Measurements from ENCODE around the gene PLCG1. TPM values are rescaled to one million over a fixed set of nuclear protein-coding genes. Genes with fewer than 3 reads are reported as not detected.

Gene PLCG1
- total and polyA plus RNA-seq, 2 of the 8 experiments (the other 6 are each of a cell fraction or from before 2014, with no cell fraction given) = 103 to 154 TPM

DNA sequence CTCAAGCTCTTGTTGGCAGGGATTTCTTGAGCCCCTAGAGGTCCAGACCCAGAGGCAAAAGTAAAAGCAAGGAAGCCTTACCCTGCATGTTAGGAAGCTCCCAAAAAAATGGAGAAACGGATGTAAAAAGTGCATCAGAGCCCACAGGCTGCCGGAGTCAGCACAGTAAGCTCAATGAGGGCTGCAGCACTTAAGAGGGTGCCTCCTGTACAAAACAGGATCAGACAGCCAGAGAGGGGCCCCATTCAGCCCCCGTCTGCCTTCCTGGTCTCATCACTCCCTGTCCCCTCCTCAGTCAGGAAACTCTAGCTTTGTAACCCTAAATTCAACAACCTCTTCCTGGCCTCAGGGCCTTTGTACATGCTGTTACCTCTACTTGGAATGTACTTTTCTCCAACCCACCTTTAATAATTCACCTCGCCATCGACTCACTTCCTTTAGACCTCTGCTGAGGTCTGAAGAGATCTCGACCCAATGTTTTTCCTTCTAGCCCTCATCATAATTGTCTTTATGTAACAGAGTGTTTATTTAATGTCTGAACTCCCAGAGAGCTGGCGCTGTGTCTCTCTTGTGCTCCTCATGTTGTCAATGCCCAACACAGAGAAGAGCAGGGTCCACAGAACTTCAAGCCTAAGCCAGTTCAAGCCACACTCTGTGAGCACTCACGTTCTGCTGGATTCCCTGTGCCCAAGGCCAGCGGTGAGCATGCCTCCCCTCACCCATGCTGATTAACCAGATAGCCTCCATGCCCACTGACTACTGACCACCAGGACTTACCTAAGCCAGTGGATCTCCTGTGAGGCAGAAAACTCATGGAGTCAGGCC lies 2.8 kb upstream of the PLCG1 start:
- Histone ChIP-seq H2BK20ac (ENCODE audit: low read length) (peak overlapping the region; percentile 37; the same call in 1 of the 2 replicates), H3K4ac (replicated peaks; ENCODE audit: insufficient read length, low read depth, low read length) (no peak overlapping the region), H3K4me2 (ENCODE audit: insufficient read depth in 1 of 2, low read depth in 2 of 2, low read length in 2 of 2) (no peak overlapping the region), H3K23me2 (ENCODE audit: low read depth, low read length) (peaks cover 13% of the 10 kb centered on the region; the same call in 1 of the 2 replicates), H4K91ac (replicated peaks; ENCODE audit: insufficient read length, low read length) (no peak overlapping the region), H4K20me1 (replicated peaks in 1 of 2; ENCODE audit: control insufficient read depth in 1 of 2, insufficient read depth in 2 of 2, low read length in 2 of 2) (peaks cover 0 to 4% of the 10 kb centered on the region in 2 experiments), H3K23ac (ENCODE audit: insufficient read length) (no peak overlapping the region), H2AK5ac (ENCODE audit: low read depth, low read length) (no peak overlapping the region), H2BK12ac (ENCODE audit: low read depth, low read length) (no peak overlapping the region; the same call in 1 of the 2 replicates), H4K8ac (ENCODE audit: extremely low read depth, insufficient read depth, low read length) (no peak overlapping the region), H3K56ac (replicated peaks; ENCODE audit: insufficient read length, low read depth, low read length) (no peak overlapping the region), H3K9ac (replicated peaks in 1 of 4; ENCODE audit: extremely low read depth in 1 of 4, low read depth in 3 of 4, low read length in 3 of 4) (no peak overlapping the region), H2BK15ac (ENCODE audit: low read length) (peak overlapping the region; percentile 50; the same call in 1 of the 2 replicates), H3K27me3 (replicated peaks in 1 of 4; ENCODE audit: control insufficient read depth in 3 of 4, extremely low read depth in 1 of 4, insufficient read depth in 3 of 4, low read length in 3 of 4) (peaks cover 0 to 9% (median 2%) of the 10 kb centered on the region in 4 experiments; a peak in 3 of 7 replicates), H2BK5ac (ENCODE audit: low read depth, low read length) (no peak overlapping the region), H3K4me1 (replicated peaks in 1 of 4; ENCODE audit: control insufficient read depth in 3 of 4, insufficient read depth in 4 of 4, low read length in 3 of 4) (peaks cover 11 to 23% (median 16%) of the 10 kb centered on the region in 4 experiments), H3K27ac (ENCODE audit: low read depth, low read length) (no peak overlapping the region), H3K36me3 (ENCODE audit: control insufficient read depth in 2 of 4, insufficient read depth in 4 of 4, low read length in 3 of 4) (no peaks in the 10 kb centered on the region), H2AFZ (ENCODE audit: low read length) (no peak overlapping the region), H2BK120ac (replicated peaks; ENCODE audit: low read depth, low read length) (no peak overlapping the region), H3K9me3 (ENCODE audit: insufficient read depth in 2 of 2, low read depth in 1 of 2, low read length in 1 of 2) (no peaks in the 10 kb centered on the region), H4K5ac (ENCODE audit: insufficient read length, low read depth, low read length) (no peak overlapping the region), H3K79me1 (ENCODE audit: low read depth, low read length) (peaks cover under 1% of the 10 kb centered on the region; the same call in 1 of the 2 replicates), H3K14ac (ENCODE audit: insufficient read length) (no peak overlapping the region), H3K18ac (ENCODE audit: extremely low read depth, low read length) (no peak overlapping the region), H3K79me2 (ENCODE audit: control insufficient read depth in 1 of 2, insufficient read depth in 2 of 2, low read length in 2 of 2) (peaks cover 16 to 17% of the 10 kb centered on the region in 2 experiments), H3K4me3 (ENCODE audit: extremely low read depth in 1 of 4, insufficient read depth in 2 of 4, low read depth in 3 of 4, low read length in 4 of 4) (no peak overlapping the region)
- 71% methylated on average over 9 of the region's 9 CpGs; no CpG with 5 or more reads in 1 of the 2 experiments for WGBS, 2 experiments (ENCODE audit: extremely low coverage in 1 of 2, insufficient coverage in 1 of 2, insufficient read length in 1 of 2, insufficient replicate concordance in 2 of 2, low coverage in 1 of 2, low lambda C conversion rate in 2 of 2, missing lambda C conversion rate in 1 of 2)
- ChIA-PET CTCF (ENCODE audit: partially characterized antibody) (interaction anchor here (0.6 to 4.3 kb wide), 38 partner anchors 9 to 957 kb away, joined by 3 to 31 read pairs (median 5); partner anchors contain the start of gene LPIN3), POLR2A (ENCODE audit: partially characterized antibody) (interaction anchor here (0.7 to 1.6 kb wide), 5 partner anchors 19 to 127 kb away, joined by 3 to 4 read pairs (median 3); no protein-coding TSS in a partner anchor)
- DNase-seq (ENCODE audit: low read depth in 1 of 2, low spot score in 2 of 2) (no peak), FAIRE-seq (no peak)
- TF ChIP-seq RBBP5 (IDR thresholded peaks at IDR 0.05; ENCODE audit: borderline replicate concordance, low read depth, low read length) (no peak), SIN3A (conservative IDR thresholded peaks at IDR 0.05 in 1 of 2, IDR thresholded peaks at IDR 0.05 in 1 of 2; ENCODE audit: low read depth in 1 of 2, low read length in 2 of 2) (no peak), SUZ12 (IDR thresholded peaks at IDR 0.05; ENCODE audit: low read length) (no peak), SRF (IDR thresholded peaks at IDR 0.05; ENCODE audit: low read depth, low read length) (no peak), CEBPB (IDR thresholded peaks at IDR 0.05; ENCODE audit: low read depth, low read length) (no peak), GTF2F1 (IDR thresholded peaks at IDR 0.05; ENCODE audit: borderline replicate concordance, low read depth, low read length) (no peak), JUN (IDR thresholded peaks at IDR 0.05; ENCODE audit: low read depth, low read length) (no peak), BRCA1 (IDR thresholded peaks at IDR 0.05; ENCODE audit: low read depth, low read length) (no peak), NRF1 (IDR thresholded peaks at IDR 0.05; ENCODE audit: low read depth, low read length) (no peak), PHF8 (conservative IDR thresholded peaks at IDR 0.05; ENCODE audit: low read depth, low read length) (no peak)
